Ecto neural progenitor cell (in vitro differentiated cells): ENCODE results near the gene FAM168A.
"Not testable (repeated sequence)": the region's sequence is repeated elsewhere in the genome, so short reads cannot be mapped to it uniquely, and the experiment has no call there.

Experiments used
- DNase-seq: peaks from one replicate; pipeline ENCODE4 v3.0.0-alpha.2; 2018; ENCODE audit warnings: low spot score

Gene FAM168A

GRCh38 chr11:73467505-73467904 is 130.4 kb downstream of the FAM168A start:
- no peak for DNase-seq

GRCh38 chr11:73466643-73467042 is 131.3 kb downstream of the FAM168A start:
- DNase-seq, result no peak

- no peak for DNase-seq
Observed at GRCh38 chr11:73465871-73466270, 132.0 kb downstream of the FAM168A start.

DNA sequence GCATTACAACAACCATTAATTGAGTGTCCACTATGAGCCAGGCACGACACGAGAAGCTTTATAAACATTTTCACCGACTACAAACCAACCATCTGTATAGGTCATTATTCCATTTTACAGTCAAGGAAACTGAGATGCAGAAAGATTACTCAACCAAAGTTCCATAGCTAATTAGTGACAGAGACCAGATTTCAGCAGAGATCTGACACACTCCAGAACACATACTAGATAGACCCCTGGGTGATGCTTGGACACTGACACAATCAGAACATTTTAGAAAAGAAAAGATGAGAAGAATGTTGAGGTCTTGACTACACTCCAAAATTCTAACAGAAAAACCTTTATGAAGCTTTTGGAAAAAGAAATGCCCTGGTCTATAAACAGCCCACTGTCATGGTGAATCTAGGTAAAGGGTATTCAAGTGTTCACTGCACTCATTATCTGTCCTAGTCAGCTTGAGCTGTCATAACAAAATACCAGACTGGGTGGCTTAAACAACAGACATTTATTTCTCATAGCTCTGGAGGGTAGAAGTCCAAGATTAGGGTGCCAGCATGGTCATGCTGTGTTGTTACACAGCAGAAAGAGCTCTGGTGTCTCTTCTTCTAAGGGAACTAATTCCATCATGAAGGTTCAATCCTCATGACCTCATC is 132.8 kb downstream of the FAM168A start:
- no peak for DNase-seq

DNA sequence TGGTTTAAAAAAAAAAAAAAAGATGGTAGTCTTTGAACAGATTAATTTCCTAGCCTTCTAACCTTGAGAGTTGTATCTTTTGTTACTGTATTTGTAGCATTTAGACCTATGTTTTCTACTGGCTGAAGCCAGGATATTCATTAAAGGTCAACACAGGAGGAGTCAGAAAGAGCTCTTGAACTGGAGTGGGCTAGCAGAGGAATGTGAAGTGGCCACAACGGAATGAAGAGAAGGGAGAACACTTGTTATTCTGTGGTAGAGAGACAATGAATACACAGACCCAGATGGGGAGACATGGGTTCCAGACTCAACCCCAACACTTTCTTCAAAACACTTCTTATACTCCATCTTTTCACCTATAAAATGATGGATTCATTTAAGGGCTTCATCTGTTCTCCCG is 133.6 kb downstream of the FAM168A start:
- no peak for DNase-seq

GRCh38 chr11:73463359-73463758 is 134.6 kb downstream of the FAM168A start:
- no peak for DNase-seq

- no peak for DNase-seq
Observed at GRCh38 chr11:73461964-73462363, 135.9 kb downstream of the FAM168A start.

- DNase-seq, result no peak
Observed at GRCh38 chr11:73461335-73461840, 136.5 kb downstream of the FAM168A start.

DNA sequence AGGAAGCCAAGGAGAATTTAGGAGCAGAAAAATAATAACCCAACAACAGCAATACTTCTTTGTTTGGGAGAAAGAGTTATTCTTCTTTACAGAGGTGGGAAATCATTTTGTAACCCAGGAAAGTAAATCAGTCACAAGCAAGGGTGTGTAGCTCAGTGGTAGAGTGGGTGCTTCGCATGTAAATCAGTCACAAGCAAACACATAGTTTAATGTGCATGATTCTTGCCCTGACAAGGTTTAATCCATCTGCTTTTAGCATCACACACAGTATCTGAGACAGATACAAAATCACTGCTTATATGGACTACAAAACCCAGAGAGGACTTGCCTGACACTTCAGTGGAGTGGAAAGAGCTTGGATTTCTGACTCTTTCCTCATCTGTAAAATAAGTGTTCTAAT is 139.7 kb downstream of the FAM168A start:
- no peak for DNase-seq

DNA sequence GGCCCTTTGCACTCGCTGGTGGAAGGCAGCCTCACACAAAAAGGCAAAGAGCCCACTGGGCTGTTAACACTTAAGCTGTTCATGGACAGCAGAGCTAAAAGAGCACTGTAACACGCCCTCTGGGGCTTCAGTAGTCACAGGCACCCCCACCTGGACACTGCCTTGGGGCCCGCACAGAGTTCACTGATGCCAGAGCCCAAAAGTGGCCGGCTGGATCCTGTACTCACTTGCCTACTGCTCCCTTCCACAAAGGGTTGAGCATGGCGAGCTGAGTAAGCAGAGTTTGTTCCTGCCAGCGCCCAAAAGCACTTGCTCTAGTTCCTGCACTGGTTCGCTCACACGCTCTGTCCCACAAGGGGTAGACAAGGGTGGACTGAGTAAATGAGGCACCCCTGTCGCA is 142.9 kb downstream of the FAM168A start:
- DNase-seq, result no peak

- no peak for DNase-seq
Observed at GRCh38 chr11:73453562-73453961, 144.3 kb downstream of the FAM168A start.

GRCh38 chr11:73452726-73453125 is 145.2 kb downstream of the FAM168A start:
- DNase-seq, result no peak

GRCh38 chr11:73451896-73452295 is 146.0 kb downstream of the FAM168A start:
- DNase-seq, result no peak

DNA sequence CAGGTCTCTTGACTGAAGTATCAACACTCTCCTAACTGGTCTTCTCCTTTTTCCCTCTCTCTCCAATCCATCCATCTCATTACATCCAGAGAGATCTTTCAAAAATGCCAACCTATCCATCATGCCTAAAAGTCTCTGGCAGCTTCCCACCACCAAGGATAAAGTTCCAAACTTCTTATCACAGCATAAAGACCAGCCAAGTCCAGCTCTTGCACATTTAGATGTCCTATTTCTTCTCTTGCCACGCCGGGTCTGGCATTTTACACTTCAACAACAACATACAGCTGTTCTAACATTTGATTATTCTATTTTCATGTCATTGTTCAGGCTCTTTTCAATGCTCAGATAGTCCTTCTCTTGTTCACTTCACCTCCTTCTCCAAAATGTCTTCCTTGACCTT is 151.1 kb downstream of the FAM168A start:
- DNase-seq, result no peak

DNA sequence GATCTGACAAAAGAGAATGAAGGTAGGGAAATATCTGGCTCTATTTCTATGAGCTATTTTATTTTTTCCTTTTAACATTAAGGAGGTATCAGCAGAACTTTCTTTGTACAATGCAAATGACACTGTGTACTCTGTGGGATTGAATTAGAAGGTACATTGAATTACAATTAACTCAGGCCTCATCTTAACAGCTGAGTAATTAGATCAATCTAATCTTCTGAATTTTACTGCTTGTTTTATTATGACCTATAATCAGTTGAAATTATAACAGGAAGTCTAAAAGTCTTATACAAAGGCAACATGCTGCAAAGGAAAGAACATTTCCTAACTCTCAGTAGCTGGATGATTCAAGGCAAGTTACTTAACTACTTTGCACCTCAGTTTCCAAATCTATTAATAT is 151.9 kb downstream of the FAM168A start:
- DNase-seq, result no peak

DNA sequence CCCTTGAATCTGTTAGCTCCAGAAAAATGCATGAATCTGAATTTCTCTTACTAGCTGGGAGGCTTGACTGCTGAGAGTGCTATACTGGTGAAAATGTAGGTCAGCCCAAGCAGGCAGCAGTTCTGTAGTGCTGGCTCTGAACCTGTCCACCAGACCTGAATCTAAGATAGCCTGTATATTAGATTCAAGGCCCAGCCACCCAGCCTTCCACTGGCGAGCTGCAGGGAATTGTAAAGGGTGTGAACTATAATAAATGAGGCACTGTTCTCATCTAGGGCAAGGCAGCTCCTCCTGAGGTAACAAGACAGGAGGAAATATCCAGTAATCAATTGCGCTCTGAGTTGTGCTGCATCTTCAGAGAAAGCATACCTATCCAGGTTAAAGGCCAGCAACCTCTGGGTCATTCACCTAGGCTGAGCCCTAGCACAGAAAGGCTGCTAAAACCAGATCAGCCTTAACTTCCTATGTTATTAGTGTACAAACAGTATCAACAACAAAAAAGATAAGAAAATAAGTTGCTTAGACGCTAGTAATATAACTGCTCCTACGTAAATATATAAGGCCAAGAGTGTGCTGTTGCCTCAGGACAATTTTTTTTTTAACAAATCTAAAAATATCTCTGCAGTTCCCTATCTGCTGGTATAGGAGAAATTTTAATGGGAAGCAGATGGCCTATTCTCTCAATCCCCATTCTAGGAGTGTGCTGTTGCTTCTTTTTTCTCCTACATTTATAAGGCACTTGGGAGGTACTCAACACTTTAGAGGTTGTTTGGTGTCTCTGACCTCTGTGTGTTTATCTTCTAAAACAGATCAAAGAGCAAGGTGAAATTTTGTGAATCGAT is 158.7 kb downstream of the FAM168A start:
- DNase-seq, result no peak

DNA sequence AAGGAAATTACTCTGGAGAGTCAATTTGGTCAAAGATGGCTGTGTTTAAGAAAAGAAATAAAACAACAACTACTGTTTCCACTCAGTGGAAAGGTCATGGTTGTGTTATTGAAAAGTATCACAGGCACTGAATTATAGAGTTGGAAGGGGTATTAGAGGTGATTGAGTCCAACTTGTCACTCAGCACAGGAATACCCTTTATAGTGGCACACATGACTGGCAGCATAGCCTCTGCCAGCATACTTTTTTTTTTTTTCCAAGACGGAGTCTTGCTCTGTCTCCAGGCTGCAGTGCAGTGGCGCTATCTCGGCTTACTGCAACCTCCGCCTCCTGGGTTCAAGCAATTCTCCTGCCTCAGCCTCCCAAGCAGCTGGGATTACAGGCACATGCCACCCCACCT is 161.1 kb downstream of the FAM168A start:
- not testable (repeated sequence) for DNase-seq

DNA sequence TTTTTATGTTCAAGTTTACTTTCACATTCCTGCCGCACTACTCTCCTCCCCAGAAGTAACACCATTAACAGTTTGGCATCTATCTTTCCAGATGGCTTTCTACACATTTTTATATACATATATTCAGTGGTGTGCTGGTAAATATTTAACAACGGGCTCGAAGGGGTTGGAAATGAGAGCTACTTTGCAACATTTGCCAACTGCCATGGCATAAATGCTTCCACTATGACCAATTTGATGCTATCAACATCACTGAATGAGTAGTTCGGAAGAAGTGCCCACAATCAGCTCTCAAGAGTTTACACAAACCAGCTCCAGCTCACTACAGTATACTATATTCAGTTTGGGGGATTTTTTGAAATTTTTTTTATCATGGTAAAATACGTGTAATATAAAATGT is 166.5 kb downstream of the FAM168A start:
- DNase-seq, result no peak

- DNase-seq, result no peak
Observed at GRCh38 chr11:73430326-73430725, 167.6 kb downstream of the FAM168A start.

GRCh38 chr11:73429121-73429750 is 168.7 kb downstream of the FAM168A start:
- no peak for DNase-seq

DNA sequence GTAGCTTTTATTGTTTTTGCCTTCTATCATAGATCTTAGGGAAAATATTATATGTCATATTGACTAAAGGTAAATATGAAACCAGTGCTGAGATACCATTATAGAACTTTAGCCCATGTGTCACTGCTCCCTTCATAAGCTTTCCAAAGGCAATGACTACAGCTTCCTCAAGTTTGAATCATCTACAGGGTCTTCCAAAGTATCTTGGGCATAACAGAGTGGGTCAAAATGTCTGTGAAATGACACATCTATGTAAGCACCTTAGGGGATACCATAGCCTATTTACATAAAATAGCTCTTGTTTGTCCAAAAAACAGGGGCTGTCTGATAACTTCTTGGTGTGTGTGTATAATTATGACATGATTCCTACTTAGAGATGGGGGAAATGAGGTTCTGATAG is 169.2 kb downstream of the FAM168A start:
- DNase-seq, result no peak

- DNase-seq, result no peak
Observed at GRCh38 chr11:73428227-73428626, 169.7 kb downstream of the FAM168A start.
